Endothelial cell of umbilical vein (primary cell): Measurements from ENCODE around the gene CEBPG. TPM values are rescaled to one million over a fixed set of nuclear protein-coding genes. Genes with fewer than 3 reads are reported as not detected.

ENCODE experiments used
- BruUV-seq: library from RNA; stranded (reverse); fragments of 400-500 nt; replicated peaks from 2 replicates; lab custom pipeline; 2021; lab: Mats Ljungman, UMichigan
- CTCF ChIA-PET: fragments of 300-600, 350-600 bp; sonication (Branson Sonifier 250); formaldehyde crosslinking; loops from one replicate; lab custom pipeline; 2021; ENCODE audit warnings: antibody characterized with exemption, inconsistent platforms; lab: Charles Lee
- POLR2A ChIA-PET: fragments of 300-600, 350-600 bp; sonication (Branson Sonifier 250); formaldehyde crosslinking; loops from one replicate; lab custom pipeline; 2021; ENCODE audit warnings: antibody characterized with exemption, inconsistent platforms; lab: Charles Lee
- DNase-seq: peaks from one replicate; pipeline ENCODE4 v3.0.0-alpha.2; 2011; ENCODE audit warnings: low read depth, low spot score
- FAIRE-seq: peaks from 2 replicates; lab custom pipeline; 2011; peaks lifted over from hg19 to GRCh38; lab: Jason Lieb, UNC
- H2AFZ ChIP-seq: 2 replicates; pipeline ENCODE4 v1.6.0; 2012; ENCODE audit warnings: low read depth, low read length, control low read depth, inconsistent platforms
- H3K27ac ChIP-seq: 2 replicates; pipeline ENCODE4 v1.5.1; 2011; ENCODE audit warnings: low read depth, mild to moderate bottlenecking, control low read depth, low read length, moderate library complexity; ENCODE audit not compliant: insufficient read depth
- H3K27me3 ChIP-seq, 2 experiments: 2 replicates each; pipeline versions ENCODE4 v1.6.0 to v1.6.1; 2011; ENCODE audit warnings: low read length in 2 of 2, mixed read lengths in 1 of 2; ENCODE audit not compliant: control insufficient read depth in 2 of 2, insufficient read depth in 2 of 2
- H3K36me3 ChIP-seq, 2 experiments: 2 replicates in 1 of 2; 3 replicates in 1 of 2; pipeline ENCODE4 v1.5.1; 2011; ENCODE audit warnings: low read length in 2 of 2, mild to moderate bottlenecking in 1 of 2, moderate library complexity in 1 of 2; ENCODE audit not compliant: control insufficient read depth in 2 of 2, insufficient read depth in 2 of 2; ENCODE audit errors: extremely low read depth in 1 of 2
- H3K4me1 ChIP-seq: 3 replicates; pipeline ENCODE4 v1.5.1; 2011; ENCODE audit warnings: mild to moderate bottlenecking, low read length; ENCODE audit not compliant: control insufficient read depth, insufficient read depth; ENCODE audit errors: extremely low read depth
- H3K4me2 ChIP-seq: 2 replicates; pipeline ENCODE4 v1.6.1; 2011; ENCODE audit warnings: low read length, control low read depth, mixed read lengths; ENCODE audit not compliant: insufficient read depth
- H3K4me3 ChIP-seq, 3 experiments: fragments of 200-600 bp in 1 of 3; sonication (generic), shearing (Covaris generic) in 1 of 3; replicated peaks in 1 of 3; 2 replicates each; pipeline ENCODE4 v1.5.1; 2011 to 2016; ENCODE audit warnings: control low read depth in 3 of 3, low read length in 3 of 3, mild to moderate bottlenecking in 2 of 3, inconsistent platforms in 1 of 3, low read depth in 1 of 3, moderate library complexity in 1 of 3; ENCODE audit not compliant: insufficient read depth in 1 of 3
- H3K79me2 ChIP-seq: 2 replicates; pipeline ENCODE4 v1.6.0; 2012; ENCODE audit warnings: low read length, inconsistent platforms; ENCODE audit not compliant: control insufficient read depth, insufficient read depth
- H3K9ac ChIP-seq: replicated peaks from 2 replicates; pipeline ENCODE3; 2011; ENCODE audit warnings: low read length, control low read depth; ENCODE audit not compliant: insufficient read depth; ENCODE audit errors: extremely low read depth
- H3K9me1 ChIP-seq: replicated peaks from 3 replicates; pipeline ENCODE4 v1.6.0; 2011; ENCODE audit warnings: mild to moderate bottlenecking, low read length; ENCODE audit not compliant: control insufficient read depth, insufficient read depth; ENCODE audit errors: extremely low read depth
- H3K9me3 ChIP-seq: replicated peaks from 2 replicates; pipeline ENCODE4 v1.5.1; 2012; ENCODE audit warnings: low read length, inconsistent platforms; ENCODE audit not compliant: control insufficient read depth, insufficient read depth
- H4K20me1 ChIP-seq: replicated peaks from 2 replicates; pipeline ENCODE3; 2011; ENCODE audit warnings: mild to moderate bottlenecking, low read length; ENCODE audit not compliant: control insufficient read depth, insufficient read depth; ENCODE audit errors: extremely low read depth
- CTCF ChIP-seq, 2 donors: IDR thresholded peaks; 1 replicate in 1 of 2; 2 replicates in 1 of 2; pipeline ENCODE4 v1.5.1; 2011; ENCODE audit warnings: low read length in 2 of 2, mild to moderate bottlenecking in 2 of 2, moderate library complexity in 2 of 2, control low read depth in 1 of 2, inconsistent platforms in 1 of 2, low read depth in 1 of 2; ENCODE audit not compliant: insufficient read depth in 1 of 2; ENCODE audit errors: extremely low read depth in 1 of 2
- EZH2 ChIP-seq: IDR thresholded peaks from 2 replicates; pipeline ENCODE4 v1.6.1; 2012; ENCODE audit warnings: borderline replicate concordance, low read depth, mild to moderate bottlenecking, moderate library complexity, low read length, inconsistent platforms; ENCODE audit not compliant: severe bottlenecking
- FOS ChIP-seq: IDR thresholded peaks from 2 replicates; pipeline ENCODE4 v1.6.1; 2011; ENCODE audit warnings: mild to moderate bottlenecking, low read length, moderate library complexity, borderline replicate concordance; ENCODE audit not compliant: insufficient read depth
- GATA2 ChIP-seq: IDR thresholded peaks from 2 replicates; pipeline ENCODE4 v1.7.0; 2011; ENCODE audit warnings: low read depth, mild to moderate bottlenecking, moderate library complexity, mixed read lengths, low read length; ENCODE audit not compliant: insufficient read length, insufficient read depth
- JUN ChIP-seq: IDR thresholded peaks from 2 replicates; pipeline ENCODE4 v1.6.1; 2011; ENCODE audit warnings: borderline replicate concordance, low read depth; ENCODE audit not compliant: insufficient read length, insufficient read depth
- MAX ChIP-seq: IDR thresholded peaks from 2 replicates; pipeline ENCODE4 v1.6.1; 2011; ENCODE audit not compliant: insufficient read depth, insufficient read length
- MYC ChIP-seq: IDR thresholded peaks from one replicate; pipeline ENCODE4 v1.6.1; 2011; ENCODE audit warnings: mild to moderate bottlenecking, low read depth, low read length
- POLR2A ChIP-seq: IDR thresholded peaks from 2 replicates; pipeline ENCODE4 v1.6.1; 2012; ENCODE audit warnings: low read depth, mild to moderate bottlenecking, control low read depth, low read length
- POLR2AphosphoS5 ChIP-seq: IDR thresholded peaks from 2 replicates; pipeline ENCODE4 v1.6.1; 2012; ENCODE audit warnings: low read depth, mild to moderate bottlenecking, control low read depth, low read length, moderate library complexity; ENCODE audit not compliant: insufficient read depth
- dilution Hi-C: fragments of 300-500 bp; cut with MboI; formaldehyde crosslinking; loops from one replicate; pipeline ENCODE4 v1.15.0; 2019; ENCODE audit warnings: low sequenced_read_pairs; ENCODE audit not compliant: extremely low pct_ligation_motif_present
- intact Hi-C: fragments of 100-400 bp; cut with micrococcal nuclease; formaldehyde crosslinking; loops from one replicate; pipeline ENCODE4 v1.10.0; 2022
- polyA plus RNA-seq, 4 experiments: library from polyadenylated mRNA; depleted of rRNA in 3 of 4; stranded (reverse) in 3 of 4; unstranded in 1 of 4; fragments of >200 nt; gene quantifications; 2 replicates each; pipeline versions ENCODE4 v1.2.1 to v1.2.3, GENCODE V29; 2011 to 2012; ENCODE audit warnings: missing spikeins in 1 of 4
- total RNA-seq: library from RNA; stranded (reverse); gene quantifications from 2 replicates; pipeline ENCODE4 v1.2.3, GENCODE V29; 2021

Gene CEBPG
- total and polyA plus RNA-seq, 2 donors (not counting 3 experiments of a cell fraction or from before 2014, with no cell fraction given) = 10.2 to 24.6 TPM

- ChIA-PET POLR2A (no interaction called here), CTCF (interaction anchor here (0.9 to 5.9 kb wide), 16 partner anchors 8 to 372 kb away, joined by 3 to 181 read pairs (median 8); partner anchors contain the start of genes CEBPA and CEBPG)
- dilution Hi-C loops = no loop called here
- no TSS peak for BruUV-seq
- Histone ChIP-seq H3K4me1 (no peaks in the 10 kb centered on the region), H3K4me3 (no peak overlapping the region), H3K36me3 (no peaks in the 10 kb centered on the region), H3K9me1 (no peaks in the 10 kb centered on the region), H3K27ac (no peak overlapping the region), H2AFZ (no peak overlapping the region), H3K27me3 (no peaks in the 10 kb centered on the region), H3K79me2 (no peaks in the 10 kb centered on the region), H4K20me1 (no peaks in the 10 kb centered on the region), H3K9ac (no peak overlapping the region), H3K9me3 (no peaks in the 10 kb centered on the region), H3K4me2 (no peak overlapping the region)
- TF ChIP-seq MYC (no peak), POLR2AphosphoS5 (no peak), CTCF (IDR thresholded peaks at IDR 0.05; ENCODE audit: extremely low read depth in 1 of 2, insufficient read depth in 1 of 2, low read depth in 1 of 2, low read length in 2 of 2) (no peak), EZH2 (no peak), JUN (no peak), MAX (no peak), GATA2 (no peak), FOS (no peak), POLR2A (no peak)
- FAIRE-seq = no peak
- no peak for DNase-seq
- intact Hi-C loops = loop anchor here (1.0 to 5.0 kb wide), 5 partner anchors 33 to 279 kb away; partner anchors contain the start of gene CEBPG
Measured at GRCh38 chr19:33405553-33406461, 32.3 kb downstream of the CEBPG start.
